ENCODE results near the gene CNTN4.

The CNTN4 gene

GRCh38 chr3:2850701-2851100 is 752.0 kb downstream of the CNTN4 start:
- Histone ChIP-seq H3K9me3 (ENCODE audit: control insufficient read depth, insufficient read depth, low read length) (no peaks in the 10 kb centered on the region), H3K36me3 (ENCODE audit: insufficient read depth, low read length) (no peaks in the 10 kb centered on the region), H3K4me1 (ENCODE audit: insufficient read depth, low read length) (no peaks in the 10 kb centered on the region)

GRCh38 chr3:2851361-2851760 is 752.7 kb downstream of the CNTN4 start:
- Histone ChIP-seq H3K36me3 (ENCODE audit: insufficient read depth, low read length) (no peaks in the 10 kb centered on the region), H3K9me3 (ENCODE audit: control insufficient read depth, insufficient read depth, low read length) (no peaks in the 10 kb centered on the region)

More at GRCh38 chr3:2850701-2851100, 752.0 kb downstream of the CNTN4 start:
- no peak overlapping the region for H3K9ac ChIP-seq (ENCODE audit: low read depth, low read length)

DNA sequence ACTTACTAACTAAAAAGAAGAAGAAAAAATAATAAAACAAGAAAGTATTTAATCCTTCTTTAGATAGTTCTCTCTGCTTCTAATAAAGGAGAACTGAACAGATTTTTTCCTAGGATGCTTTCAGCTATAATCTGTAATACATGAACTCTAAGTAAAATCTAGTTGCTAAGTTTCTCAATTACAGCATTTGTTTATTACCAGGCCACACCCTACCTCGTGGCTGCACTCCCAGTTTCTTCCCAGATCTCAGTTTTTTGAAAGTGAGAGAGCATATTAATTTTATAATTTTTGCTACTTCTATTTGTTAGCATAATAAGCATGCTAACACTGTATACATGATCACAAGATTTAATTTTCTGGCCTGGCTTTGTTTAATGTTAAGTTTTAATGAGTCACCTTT is 753.2 kb downstream of the CNTN4 start:
- no peaks in the 10 kb centered on the region for H3K9me3 ChIP-seq (ENCODE audit: control insufficient read depth, insufficient read depth, low read length)
- H3K4me1 ChIP-seq (ENCODE audit: insufficient read depth, low read length): no peaks in the 10 kb centered on the region
- no peaks in the 10 kb centered on the region for H3K36me3 ChIP-seq (ENCODE audit: insufficient read depth, low read length)
- no peak overlapping the region for H3K9ac ChIP-seq (ENCODE audit: low read depth, low read length)

More at GRCh38 chr3:2851361-2851760, 752.7 kb downstream of the CNTN4 start:
- Histone ChIP-seq H3K4me1 (ENCODE audit: insufficient read depth, low read length) (no peaks in the 10 kb centered on the region), H3K9ac (ENCODE audit: low read depth, low read length) (no peak overlapping the region)

GRCh38 chr3:2853651-2854050 is 755.0 kb downstream of the CNTN4 start:
- Histone ChIP-seq H3K9ac (ENCODE audit: low read depth, low read length) (no peak overlapping the region), H3K36me3 (ENCODE audit: insufficient read depth, low read length) (no peaks in the 10 kb centered on the region), H3K4me1 (ENCODE audit: insufficient read depth, low read length) (no peaks in the 10 kb centered on the region), H3K9me3 (ENCODE audit: control insufficient read depth, insufficient read depth, low read length) (no peaks in the 10 kb centered on the region)

DNA sequence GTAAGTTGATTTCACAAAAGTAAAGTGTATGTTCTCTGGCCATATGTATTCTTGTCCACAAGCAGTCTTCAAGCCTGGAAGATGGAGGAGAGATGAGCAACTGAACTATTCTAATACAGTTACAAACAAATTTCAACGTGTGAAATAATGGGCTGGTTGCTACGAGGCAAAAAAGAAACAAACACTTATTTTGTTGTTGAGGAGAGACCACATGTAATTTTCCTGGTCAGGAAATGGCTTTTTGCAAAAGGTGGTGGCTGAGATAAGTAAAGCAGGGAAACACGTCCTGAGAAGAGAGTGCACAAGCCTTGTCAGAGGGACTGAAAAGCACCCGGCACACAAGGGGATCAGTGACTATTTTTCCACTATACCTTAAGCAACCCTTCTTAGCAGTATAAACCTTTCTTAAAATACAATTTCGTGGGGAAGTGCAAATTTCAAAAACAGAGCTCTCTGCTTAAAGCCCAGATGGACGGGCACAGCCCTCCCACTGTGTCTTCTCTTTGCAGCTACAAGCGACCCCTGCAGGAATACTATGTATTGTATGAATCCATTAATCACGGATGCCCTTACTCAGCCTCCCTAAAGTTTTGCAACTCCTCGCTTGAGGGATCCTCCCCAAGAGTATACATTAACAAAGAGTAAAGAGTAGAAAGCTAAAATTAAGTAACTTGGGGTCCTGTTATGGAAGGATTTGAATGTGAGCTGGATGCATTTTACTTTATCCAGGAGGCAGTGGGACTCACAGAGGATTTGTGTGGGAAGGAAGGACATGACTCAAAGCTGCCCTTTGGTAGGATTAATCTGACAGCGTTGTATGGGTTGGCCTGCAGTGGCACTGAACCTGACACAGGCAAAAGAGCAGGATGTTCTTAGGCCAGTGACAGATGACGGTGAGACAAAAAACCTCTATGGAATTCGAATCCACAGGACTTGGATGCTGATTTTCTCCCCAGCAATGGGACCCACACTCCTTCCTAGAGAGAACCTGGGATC is 757.8 kb downstream of the CNTN4 start:
- Histone ChIP-seq H3K4me1 (ENCODE audit: insufficient read depth, low read length) (no peaks in the 10 kb centered on the region), H3K9ac (ENCODE audit: low read depth, low read length) (no peak overlapping the region), H3K36me3 (ENCODE audit: insufficient read depth, low read length) (no peaks in the 10 kb centered on the region), H3K9me3 (ENCODE audit: control insufficient read depth, insufficient read depth, low read length) (no peaks in the 10 kb centered on the region)

GRCh38 chr3:2860626-2861025 is 762.0 kb downstream of the CNTN4 start:
- Histone ChIP-seq H3K9me3 (ENCODE audit: control insufficient read depth, insufficient read depth, low read length) (no peaks in the 10 kb centered on the region), H3K4me1 (ENCODE audit: insufficient read depth, low read length) (no peaks in the 10 kb centered on the region), H3K36me3 (ENCODE audit: insufficient read depth, low read length) (no peaks in the 10 kb centered on the region), H3K9ac (ENCODE audit: low read depth, low read length) (no peak overlapping the region)

- no peaks in the 10 kb centered on the region for H3K36me3 ChIP-seq (ENCODE audit: insufficient read depth, low read length)
- H3K4me1 ChIP-seq (ENCODE audit: insufficient read depth, low read length): no peaks in the 10 kb centered on the region
- H3K9ac ChIP-seq (ENCODE audit: low read depth, low read length): no peak overlapping the region
- H3K9me3 ChIP-seq (ENCODE audit: control insufficient read depth, insufficient read depth, low read length): no peaks in the 10 kb centered on the region
These were observed 762.5 kb downstream of the CNTN4 start for GRCh38 chr3:2861120-2861519.

DNA sequence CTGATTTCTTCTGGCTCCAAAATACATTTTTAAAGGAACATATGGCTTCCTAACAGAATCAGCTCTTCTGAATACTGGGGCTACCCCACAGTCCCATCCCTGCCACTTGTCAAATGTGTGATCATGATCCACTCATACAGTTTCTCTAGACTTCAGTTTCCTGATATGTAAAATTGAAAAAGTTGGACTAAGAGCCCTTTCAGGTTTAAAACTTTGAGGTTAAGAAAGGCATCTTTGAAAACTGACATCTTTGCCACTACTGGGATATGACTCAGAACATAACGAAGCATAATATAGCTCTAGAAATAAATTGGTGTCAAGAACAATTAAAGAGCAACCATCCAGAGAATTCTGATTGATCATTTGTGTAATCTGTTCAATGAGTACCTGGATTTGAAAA is 763.3 kb downstream of the CNTN4 start:
- no peak overlapping the region for H3K9ac ChIP-seq (ENCODE audit: low read depth, low read length)
- H3K4me1 ChIP-seq (ENCODE audit: insufficient read depth, low read length): no peaks in the 10 kb centered on the region
- no peaks in the 10 kb centered on the region for H3K9me3 ChIP-seq (ENCODE audit: control insufficient read depth, insufficient read depth, low read length)
- H3K36me3 ChIP-seq (ENCODE audit: insufficient read depth, low read length): no peaks in the 10 kb centered on the region

DNA sequence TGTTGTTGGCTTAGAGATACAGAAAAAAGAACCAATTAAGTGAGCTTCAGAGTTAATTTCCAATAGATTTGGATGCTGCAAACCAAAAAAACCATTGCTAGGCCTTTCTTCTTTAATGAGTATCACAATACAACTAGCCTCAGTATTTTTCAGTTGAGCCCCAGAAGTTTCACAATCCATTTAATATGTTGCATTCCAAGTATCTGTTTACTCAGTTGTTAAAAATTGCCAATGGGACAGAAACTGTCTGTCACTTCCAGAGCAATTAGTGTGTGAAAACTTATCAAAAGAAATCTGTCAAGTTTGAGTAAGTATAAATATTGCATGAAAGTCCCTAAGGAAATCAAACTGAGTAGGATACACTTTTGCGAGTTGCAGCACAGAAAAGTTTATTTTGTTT is 763.7 kb downstream of the CNTN4 start:
- H3K9me3 ChIP-seq (ENCODE audit: control insufficient read depth, insufficient read depth, low read length): no peaks in the 10 kb centered on the region
- H3K9ac ChIP-seq (ENCODE audit: low read depth, low read length): no peak overlapping the region

DNA sequence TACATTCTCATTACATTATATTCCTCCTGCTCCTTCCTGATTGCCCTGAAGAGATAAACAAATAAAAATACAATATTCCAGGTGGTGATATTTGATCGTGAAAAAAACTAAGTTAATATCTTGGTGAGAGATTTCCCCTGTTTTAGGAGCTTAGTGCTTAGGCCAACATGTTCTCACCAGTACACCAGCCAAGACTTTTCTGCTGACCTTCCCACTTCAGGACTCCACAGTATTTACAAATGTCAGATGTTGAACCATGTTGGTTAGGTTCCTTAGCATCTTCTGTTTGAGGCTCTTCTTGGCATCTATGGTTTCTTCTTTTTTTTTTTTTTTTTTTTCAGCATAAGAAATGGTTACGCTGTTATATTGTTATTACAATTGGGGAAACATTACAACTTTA is 764.5 kb downstream of the CNTN4 start:
- Histone ChIP-seq H3K36me3 (ENCODE audit: insufficient read depth, low read length) (no peaks in the 10 kb centered on the region), H3K9ac (ENCODE audit: low read depth, low read length) (no peak overlapping the region), H3K9me3 (ENCODE audit: control insufficient read depth, insufficient read depth, low read length) (no peaks in the 10 kb centered on the region), H3K4me1 (ENCODE audit: insufficient read depth, low read length) (no peaks in the 10 kb centered on the region)

More for the DNA sequence above, 763.7 kb downstream of the CNTN4 start:
- Histone ChIP-seq H3K4me1 (ENCODE audit: insufficient read depth, low read length) (no peaks in the 10 kb centered on the region), H3K36me3 (ENCODE audit: insufficient read depth, low read length) (no peaks in the 10 kb centered on the region)

DNA sequence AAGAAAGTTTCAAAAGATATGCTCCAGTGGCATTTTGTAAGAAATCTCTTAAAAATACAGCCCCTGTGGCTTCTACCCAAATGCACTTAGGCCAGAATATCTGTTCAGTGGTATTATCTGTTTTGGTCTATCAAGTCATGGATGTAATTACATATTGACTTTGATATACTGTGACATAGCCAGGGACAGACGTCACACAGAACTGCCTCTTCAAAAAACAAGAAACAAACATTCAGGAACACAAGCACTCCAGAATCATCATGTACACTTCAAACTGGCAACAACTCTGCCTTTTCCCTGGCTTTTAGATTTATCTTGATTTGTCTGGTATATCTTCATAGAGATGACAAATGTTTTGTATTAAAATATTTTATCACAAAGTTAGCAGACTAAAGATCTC is 771.2 kb downstream of the CNTN4 start:
- Histone ChIP-seq H3K9me3 (ENCODE audit: control insufficient read depth, insufficient read depth, low read length) (no peaks in the 10 kb centered on the region), H3K4me1 (ENCODE audit: insufficient read depth, low read length) (no peaks in the 10 kb centered on the region), H3K36me3 (ENCODE audit: insufficient read depth, low read length) (no peaks in the 10 kb centered on the region), H3K9ac (ENCODE audit: low read depth, low read length) (no peak overlapping the region)

- Histone ChIP-seq H3K36me3 (ENCODE audit: insufficient read depth, low read length) (no peaks in the 10 kb centered on the region), H3K4me1 (ENCODE audit: insufficient read depth, low read length) (no peaks in the 10 kb centered on the region), H3K9me3 (ENCODE audit: control insufficient read depth, insufficient read depth, low read length) (no peaks in the 10 kb centered on the region), H3K9ac (ENCODE audit: low read depth, low read length) (no peak overlapping the region)
These were observed 772.2 kb downstream of the CNTN4 start for GRCh38 chr3:2870724-2871333.

- no peak overlapping the region for H3K9ac ChIP-seq (ENCODE audit: low read depth, low read length)
- H3K9me3 ChIP-seq (ENCODE audit: control insufficient read depth, insufficient read depth, low read length): no peaks in the 10 kb centered on the region
- no peaks in the 10 kb centered on the region for H3K4me1 ChIP-seq (ENCODE audit: insufficient read depth, low read length)
- H3K36me3 ChIP-seq (ENCODE audit: insufficient read depth, low read length): no peaks in the 10 kb centered on the region
These were observed 774.2 kb downstream of the CNTN4 start for GRCh38 chr3:2872884-2873283.

DNA sequence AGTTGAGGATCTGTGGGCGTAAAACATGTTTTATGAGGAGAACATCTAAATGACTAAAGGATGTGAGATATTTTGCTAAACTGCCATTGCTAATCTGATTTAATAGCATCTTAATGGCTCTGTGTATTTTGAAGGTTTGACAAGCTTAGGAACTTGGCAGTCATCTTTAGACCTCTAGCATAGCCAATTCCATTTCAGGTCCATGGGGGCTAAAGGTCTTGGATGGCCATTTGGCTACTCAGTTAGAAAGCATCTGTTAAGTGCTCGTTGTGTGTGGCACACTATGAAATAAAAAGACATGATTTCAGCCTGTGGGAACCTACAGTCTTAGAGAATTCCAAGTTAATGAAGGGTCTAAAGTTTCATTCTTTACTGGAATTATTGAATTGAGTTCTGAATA is 775.3 kb downstream of the CNTN4 start:
- Histone ChIP-seq H3K4me1 (ENCODE audit: insufficient read depth, low read length) (no peaks in the 10 kb centered on the region), H3K9ac (ENCODE audit: low read depth, low read length) (no peak overlapping the region), H3K36me3 (ENCODE audit: insufficient read depth, low read length) (no peaks in the 10 kb centered on the region), H3K9me3 (ENCODE audit: control insufficient read depth, insufficient read depth, low read length) (no peaks in the 10 kb centered on the region)

DNA sequence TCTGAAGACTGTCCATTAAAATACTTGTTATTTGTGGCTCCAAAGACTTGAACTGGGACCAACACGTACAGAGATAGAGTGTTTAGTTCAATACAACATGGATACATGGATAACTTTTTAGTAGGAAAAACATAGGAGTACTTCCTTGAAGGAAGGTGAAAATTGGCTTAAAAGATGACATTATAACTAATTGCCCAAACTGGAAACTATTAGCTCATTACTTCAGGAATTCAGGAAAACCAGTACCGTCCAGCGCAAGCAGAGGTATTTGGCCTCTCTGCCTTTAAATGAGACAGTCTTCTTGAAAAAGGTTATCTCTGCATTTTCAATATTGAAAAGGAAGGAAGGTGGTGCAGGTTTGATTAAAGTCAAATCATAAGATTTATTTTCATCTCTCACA is 777.0 kb downstream of the CNTN4 start:
- H3K4me1 ChIP-seq (ENCODE audit: insufficient read depth, low read length): no peaks in the 10 kb centered on the region
- H3K36me3 ChIP-seq (ENCODE audit: insufficient read depth, low read length): no peaks in the 10 kb centered on the region
- no peak overlapping the region for H3K9ac ChIP-seq (ENCODE audit: low read depth, low read length)
- H3K9me3 ChIP-seq (ENCODE audit: control insufficient read depth, insufficient read depth, low read length): no peaks in the 10 kb centered on the region
